ENCODE data around the gene PHLDA3. TPM values are rescaled to one million over a fixed set of nuclear protein-coding genes. Genes with fewer than 3 reads are reported as not detected.
"Not testable (repeated sequence)": the region's sequence is repeated elsewhere in the genome, so short reads cannot be mapped to it uniquely, and the experiment has no call there.

The PHLDA3 gene
- total RNA-seq, 5 donors from 2014 or later (not counting 1 experiment from before 2014, with no cell fraction given) = 0.83 to 5.8 (median 3.6) TPM

GRCh38 chr1:201479201-201479730 is 10.3 kb upstream of the PHLDA3 start:
- Mint-ChIP-seq H3K9me3 (no peaks in the 10 kb centered on the region), H3K4me1 (peaks cover 19 to 25% (median 20%) of the 10 kb centered on the region in 3 donors), H3K36me3 (peaks cover under 1% of the 10 kb centered on the region), H3K27ac (no peak overlapping the region), H3K27me3 (peaks cover 14 to 18% of the 10 kb centered on the region in 2 donors), H3K4me3 (peak overlapping the region in 1 of 3 donors; percentile 86)
- no peaks in the 10 kb centered on the region for H3K9me3 ChIP-seq
- H3K27me3 ChIP-seq (replicated peaks in 1 of 2; ENCODE audit: control insufficient read depth in 2 of 2, extremely low read depth in 1 of 2, insufficient read depth in 2 of 2, low read length in 1 of 2) = peaks cover 2 to 34% of the 10 kb centered on the region in 2 experiments
- WGBS (ENCODE audit: insufficient coverage) = 100% methylated on average over 3 of the region's 4 CpGs
- H3K36me3 ChIP-seq (ENCODE audit: control insufficient read depth in 2 of 2, extremely low read depth in 1 of 2, insufficient read depth in 1 of 2, low read length in 1 of 2) = peaks cover 0 to 2% of the 10 kb centered on the region in 2 donors
- no peak overlapping the region for H3K4me3 ChIP-seq (ENCODE audit: control insufficient read depth in 1 of 2, extremely low read depth in 1 of 2, low read length in 1 of 2)
- no peak overlapping the region for H3K27ac ChIP-seq (ENCODE audit: low read length)
- ChIA-PET POLR2A (no interaction called here), CTCF (interaction anchor here (1.4 to 5.4 kb wide), 3 partner anchors 33 to 44 kb away, joined by 4 to 83 read pairs (median 77); no protein-coding TSS in a partner anchor)
- H3K4me1 ChIP-seq (ENCODE audit: control insufficient read depth in 1 of 2, extremely low read depth in 1 of 2, insufficient read depth in 2 of 2, low read length in 2 of 2) = peaks cover 7 to 25% of the 10 kb centered on the region in 2 experiments
- no peak for DNase-seq
- ATAC-seq (replicated peaks in 1 of 4) = no peak

- no CpG with 5 or more reads among the region's 3 CpGs for WGBS (ENCODE audit: insufficient coverage)
- H3K4me3 Mint-ChIP-seq; H3K9me3 ChIP-seq; ATAC-seq (replicated peaks in 1 of 4); H3K27ac ChIP-seq (ENCODE audit: low read length); POLR2A ChIA-PET; H3K36me3 ChIP-seq (ENCODE audit: control insufficient read depth in 2 of 2, extremely low read depth in 1 of 2, insufficient read depth in 1 of 2, low read length in 1 of 2); H3K9me3 Mint-ChIP-seq; DNase-seq; H3K27ac Mint-ChIP-seq; H3K36me3 Mint-ChIP-seq; H3K4me3 ChIP-seq (ENCODE audit: control insufficient read depth in 1 of 2, extremely low read depth in 1 of 2, low read length in 1 of 2): not testable (repeated sequence)
- CTCF ChIA-PET = interaction anchor here (0.6 to 5.4 kb wide), 3 partner anchors 28 to 35 kb away, joined by 3 to 83 read pairs (median 77); partner anchors contain the start of gene CSRP1 (in 1 of the 2)
- Mint-ChIP-seq H3K4me1 (peaks cover 19 to 25% (median 20%) of the 10 kb centered on the region in 3 donors), H3K27me3 (peaks cover 15 to 21% of the 10 kb centered on the region in 2 donors)
- Histone ChIP-seq H3K4me1 (ENCODE audit: control insufficient read depth in 1 of 2, extremely low read depth in 1 of 2, insufficient read depth in 2 of 2, low read length in 2 of 2) (peaks cover 7 to 25% of the 10 kb centered on the region in 2 experiments), H3K27me3 (replicated peaks in 1 of 2; ENCODE audit: control insufficient read depth in 2 of 2, extremely low read depth in 1 of 2, insufficient read depth in 2 of 2, low read length in 1 of 2) (peaks cover 2 to 34% of the 10 kb centered on the region in 2 experiments)
These were observed 9.7 kb upstream of the PHLDA3 start for GRCh38 chr1:201478666-201479065.

GRCh38 chr1:201476670-201477344 is 7.8 kb upstream of the PHLDA3 start:
- no peaks in the 10 kb centered on the region for H3K36me3 ChIP-seq (ENCODE audit: control insufficient read depth in 2 of 2, extremely low read depth in 1 of 2, insufficient read depth in 1 of 2, low read length in 1 of 2)
- Mint-ChIP-seq H3K4me3 (no peak overlapping the region), H3K9me3 (no peaks in the 10 kb centered on the region), H3K27ac (no peak overlapping the region), H3K27me3 (peaks cover 27 to 35% of the 10 kb centered on the region in 2 donors), H3K4me1 (peaks cover 11 to 21% (median 14%) of the 10 kb centered on the region in 3 donors), H3K36me3 (no peaks in the 10 kb centered on the region)
- WGBS (ENCODE audit: insufficient coverage) = 80% methylated on average over 2 of the region's 6 CpGs
- no peak overlapping the region for H3K27ac ChIP-seq (ENCODE audit: low read length)
- H3K4me1 ChIP-seq (ENCODE audit: control insufficient read depth in 1 of 2, extremely low read depth in 1 of 2, insufficient read depth in 2 of 2, low read length in 2 of 2) = peaks cover 7 to 19% of the 10 kb centered on the region in 2 experiments
- DNase-seq (no peak), ATAC-seq (replicated peaks in 1 of 4) (no peak)
- H3K27me3 ChIP-seq (replicated peaks in 1 of 2; ENCODE audit: control insufficient read depth in 2 of 2, extremely low read depth in 1 of 2, insufficient read depth in 2 of 2, low read length in 1 of 2) = peaks cover 2 to 40% of the 10 kb centered on the region in 2 experiments
- CTCF ChIA-PET = no interaction called here
- POLR2A ChIA-PET = no interaction called here
- no peaks in the 10 kb centered on the region for H3K9me3 ChIP-seq
- H3K4me3 ChIP-seq (ENCODE audit: control insufficient read depth in 1 of 2, extremely low read depth in 1 of 2, low read length in 1 of 2) = no peak overlapping the region

- Histone ChIP-seq H3K27ac (ENCODE audit: low read length) (no peak overlapping the region), H3K9me3 (no peaks in the 10 kb centered on the region), H3K27me3 (replicated peaks in 1 of 2; ENCODE audit: control insufficient read depth in 2 of 2, extremely low read depth in 1 of 2, insufficient read depth in 2 of 2, low read length in 1 of 2) (peaks cover under 1 to 35% of the 10 kb centered on the region in 2 experiments), H3K36me3 (ENCODE audit: control insufficient read depth in 2 of 2, extremely low read depth in 1 of 2, insufficient read depth in 1 of 2, low read length in 1 of 2) (no peaks in the 10 kb centered on the region), H3K4me1 (ENCODE audit: control insufficient read depth in 1 of 2, extremely low read depth in 1 of 2, insufficient read depth in 2 of 2, low read length in 2 of 2) (peaks cover 1 to 11% of the 10 kb centered on the region in 2 experiments), H3K4me3 (ENCODE audit: control insufficient read depth in 1 of 2, extremely low read depth in 1 of 2, low read length in 1 of 2) (no peak overlapping the region)
- CTCF ChIA-PET = no interaction called here
- Mint-ChIP-seq H3K4me3 (no peak overlapping the region), H3K4me1 (peaks cover 5 to 13% (median 7%) of the 10 kb centered on the region in 3 donors), H3K27ac (no peak overlapping the region), H3K27me3 (peaks cover 30 to 39% of the 10 kb centered on the region in 2 donors), H3K9me3 (no peaks in the 10 kb centered on the region), H3K36me3 (no peaks in the 10 kb centered on the region)
- POLR2A ChIA-PET = no interaction called here
- 64% methylated on average over 4 of the region's 8 CpGs for WGBS (ENCODE audit: insufficient coverage)
- ATAC-seq (replicated peaks in 1 of 4) (no peak), DNase-seq (no peak)
These were observed 7.1 kb upstream of the PHLDA3 start for GRCh38 chr1:201475915-201476669.

- H3K4me3 ChIP-seq (ENCODE audit: control insufficient read depth in 1 of 2, extremely low read depth in 1 of 2, low read length in 1 of 2) = no peak overlapping the region
- no peaks in the 10 kb centered on the region for H3K9me3 ChIP-seq
- H3K4me1 Mint-ChIP-seq = peaks cover 1 to 5% (median 3%) of the 10 kb centered on the region in 3 donors
- no peaks in the 10 kb centered on the region for H3K36me3 ChIP-seq (ENCODE audit: control insufficient read depth in 2 of 2, extremely low read depth in 1 of 2, insufficient read depth in 1 of 2, low read length in 1 of 2)
- peaks cover 0 to 2% of the 10 kb centered on the region in 2 experiments for H3K4me1 ChIP-seq (ENCODE audit: control insufficient read depth in 1 of 2, extremely low read depth in 1 of 2, insufficient read depth in 2 of 2, low read length in 2 of 2)
- H3K27ac Mint-ChIP-seq = no peak overlapping the region
- H3K27me3 ChIP-seq (replicated peaks in 1 of 2; ENCODE audit: control insufficient read depth in 2 of 2, extremely low read depth in 1 of 2, insufficient read depth in 2 of 2, low read length in 1 of 2) = peaks cover 0 to 29% of the 10 kb centered on the region in 2 experiments
- DNase-seq (no peak), ATAC-seq (replicated peaks in 1 of 4) (no peak)
- no peaks in the 10 kb centered on the region for H3K9me3 Mint-ChIP-seq
- H3K4me3 Mint-ChIP-seq = no peak overlapping the region
- ChIA-PET POLR2A (no interaction called here), CTCF (no interaction called here)
- H3K27ac ChIP-seq (ENCODE audit: low read length) = no peak overlapping the region
- WGBS (ENCODE audit: insufficient coverage) = 75% methylated on average over 1 of the region's 2 CpGs
- no peaks in the 10 kb centered on the region for H3K36me3 Mint-ChIP-seq
- peaks cover 33 to 43% of the 10 kb centered on the region in 2 donors for H3K27me3 Mint-ChIP-seq
These were observed 6.1 kb upstream of the PHLDA3 start for GRCh38 chr1:201475130-201475529.

GRCh38 chr1:201473296-201473695 is 4.3 kb upstream of the PHLDA3 start:
- no peaks in the 10 kb centered on the region for H3K36me3 ChIP-seq (ENCODE audit: control insufficient read depth in 2 of 2, extremely low read depth in 1 of 2, insufficient read depth in 1 of 2, low read length in 1 of 2)
- DNase-seq (no peak), ATAC-seq (replicated peaks in 1 of 4) (no peak)
- peaks cover 0 to 7% of the 10 kb centered on the region in 2 experiments for H3K4me1 ChIP-seq (ENCODE audit: control insufficient read depth in 1 of 2, extremely low read depth in 1 of 2, insufficient read depth in 2 of 2, low read length in 2 of 2)
- no peaks in the 10 kb centered on the region for H3K9me3 Mint-ChIP-seq
- H3K27me3 ChIP-seq (replicated peaks in 1 of 2; ENCODE audit: control insufficient read depth in 2 of 2, extremely low read depth in 1 of 2, insufficient read depth in 2 of 2, low read length in 1 of 2) = peaks cover 0 to 38% of the 10 kb centered on the region in 2 experiments
- no peak overlapping the region for H3K27ac ChIP-seq (ENCODE audit: low read length)
- no peak overlapping the region for H3K4me3 Mint-ChIP-seq
- H3K9me3 ChIP-seq = no peaks in the 10 kb centered on the region
- 78% methylated on average over 2 of the region's 2 CpGs for WGBS (ENCODE audit: insufficient coverage)
- ChIA-PET CTCF (no interaction called here), POLR2A (no interaction called here)
- H3K27me3 Mint-ChIP-seq = peaks cover 36 to 55% of the 10 kb centered on the region in 2 donors
- no peak overlapping the region for H3K4me3 ChIP-seq (ENCODE audit: control insufficient read depth in 1 of 2, extremely low read depth in 1 of 2, low read length in 1 of 2)
- H3K4me1 Mint-ChIP-seq = peaks cover 6 to 12% (median 11%) of the 10 kb centered on the region in 3 donors
- no peak overlapping the region for H3K27ac Mint-ChIP-seq
- no peaks in the 10 kb centered on the region for H3K36me3 Mint-ChIP-seq
